Measurements from ENCODE around the gene CTPS1.

Gene CTPS1

DNA sequence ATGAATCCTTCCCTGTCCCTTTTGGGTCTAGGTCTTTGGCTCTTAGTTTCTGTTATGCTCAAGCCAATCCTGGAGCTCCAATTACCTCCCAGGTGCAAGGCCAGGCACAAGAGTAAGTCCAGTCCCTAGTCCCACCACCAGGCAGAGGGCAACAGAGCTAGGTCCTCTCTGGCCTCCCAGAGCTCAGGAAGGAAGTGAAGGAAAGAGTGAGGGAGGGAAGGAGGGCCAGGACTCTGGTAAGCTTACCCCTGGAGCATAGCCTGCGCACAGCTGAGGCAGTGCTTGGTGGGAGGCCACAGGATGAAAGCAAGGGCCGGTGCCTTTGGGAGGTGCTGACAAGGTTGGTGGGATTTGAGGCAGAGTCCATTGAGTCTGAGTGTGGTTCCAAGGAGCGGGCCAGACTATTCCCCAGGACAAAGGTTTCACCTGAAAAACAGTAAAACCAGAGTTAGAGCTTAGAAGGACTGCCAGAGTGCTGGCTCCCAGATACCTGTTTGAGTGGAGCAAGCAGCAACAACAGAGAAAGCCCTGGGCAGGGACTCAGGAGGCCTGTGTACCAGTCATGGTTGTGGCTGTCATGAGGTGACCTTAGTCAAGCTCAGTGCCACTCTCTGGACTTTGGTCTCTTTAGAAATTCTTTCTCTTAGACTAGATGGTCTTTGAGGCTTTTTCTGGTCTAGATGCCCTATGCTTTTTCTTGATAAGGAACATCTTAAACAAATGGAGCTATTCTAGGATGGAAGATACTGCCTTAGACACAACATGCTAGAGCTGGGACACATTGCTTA is 57.8 kb downstream of the CTPS1 start:
- H3K27me3 ChIP-seq (ENCODE audit: control insufficient read depth, insufficient read depth, low read length), result no peaks in the 10 kb centered on the region
- H3K4me3 ChIP-seq (ENCODE audit: low read depth, low read length), result no peak overlapping the region
- H3K9me3 ChIP-seq (ENCODE audit: control insufficient read depth, insufficient read depth, low read length), result no peaks in the 10 kb centered on the region
- H3K9ac ChIP-seq (ENCODE audit: low read depth, low read length), result no peak overlapping the region
- H3K4me1 ChIP-seq (ENCODE audit: control insufficient read depth, insufficient read depth, low read length), result peaks cover 2% of the 10 kb centered on the region
- H3K36me3 ChIP-seq (ENCODE audit: control insufficient read depth, insufficient read depth, low read length), result no peaks in the 10 kb centered on the region

DNA sequence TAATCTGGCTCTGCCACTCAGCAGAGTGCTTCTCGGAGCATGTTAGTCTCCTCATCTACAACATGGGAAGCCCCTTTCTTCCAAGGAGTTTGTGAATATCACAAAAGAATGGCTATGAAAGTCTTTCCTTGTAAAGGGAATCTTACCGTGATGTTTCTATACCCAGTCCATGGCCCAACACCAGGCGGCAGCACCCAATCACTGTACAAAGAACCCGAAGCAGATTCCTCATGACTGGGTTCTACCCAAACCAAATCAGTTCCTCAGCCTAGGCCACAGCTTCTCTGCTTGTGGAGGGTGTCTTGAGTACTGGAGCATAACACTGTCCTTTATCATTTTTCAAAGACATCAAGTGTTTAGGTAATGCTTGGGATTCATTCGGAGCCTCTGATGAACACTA is 58.6 kb downstream of the CTPS1 start:
- Histone ChIP-seq H3K4me3 (ENCODE audit: low read depth, low read length) (no peak overlapping the region), H3K27me3 (ENCODE audit: control insufficient read depth, insufficient read depth, low read length) (no peaks in the 10 kb centered on the region), H3K36me3 (ENCODE audit: control insufficient read depth, insufficient read depth, low read length) (no peaks in the 10 kb centered on the region), H3K4me1 (ENCODE audit: control insufficient read depth, insufficient read depth, low read length) (peaks cover 2% of the 10 kb centered on the region), H3K9ac (ENCODE audit: low read depth, low read length) (no peak overlapping the region), H3K9me3 (ENCODE audit: control insufficient read depth, insufficient read depth, low read length) (no peaks in the 10 kb centered on the region)

DNA sequence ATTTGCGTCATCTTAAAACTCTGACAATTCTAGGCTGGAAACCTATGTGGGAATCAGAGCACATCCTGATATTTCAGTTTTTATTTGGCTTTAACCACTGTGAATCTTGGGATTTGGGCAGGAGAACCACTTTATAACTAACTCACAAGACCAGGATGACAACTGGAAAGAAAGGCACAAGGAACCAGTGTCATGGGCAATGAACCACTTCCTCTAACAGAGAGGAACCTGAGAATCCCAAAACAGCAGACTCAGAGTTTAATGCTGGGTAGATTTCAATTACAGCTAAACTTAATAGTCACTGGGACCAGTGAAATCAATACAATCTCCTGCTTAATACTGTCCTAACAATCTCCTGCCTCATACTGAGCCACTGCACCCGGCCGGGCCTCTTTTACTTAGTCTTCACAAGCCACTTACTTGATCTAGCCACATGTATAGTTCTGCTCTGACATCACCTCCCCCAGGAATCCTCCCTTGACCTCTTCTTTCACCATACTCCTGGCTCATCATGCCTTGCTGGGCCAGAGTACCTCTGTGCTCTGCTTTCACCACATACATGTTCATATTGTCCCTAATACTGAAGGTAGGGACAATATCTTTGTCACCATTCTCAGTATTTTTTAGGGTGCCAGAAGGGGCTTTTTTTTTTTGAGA is 62.2 kb downstream of the CTPS1 start:
- no peaks in the 10 kb centered on the region for H3K27me3 ChIP-seq (ENCODE audit: control insufficient read depth, insufficient read depth, low read length)
- H3K9ac ChIP-seq (ENCODE audit: low read depth, low read length), result no peak overlapping the region
- H3K4me1 ChIP-seq (ENCODE audit: control insufficient read depth, insufficient read depth, low read length), result peaks cover 4% of the 10 kb centered on the region
- H3K36me3 ChIP-seq (ENCODE audit: control insufficient read depth, insufficient read depth, low read length), result no peaks in the 10 kb centered on the region
- no peaks in the 10 kb centered on the region for H3K9me3 ChIP-seq (ENCODE audit: control insufficient read depth, insufficient read depth, low read length)
- no peak overlapping the region for H3K4me3 ChIP-seq (ENCODE audit: low read depth, low read length)

DNA sequence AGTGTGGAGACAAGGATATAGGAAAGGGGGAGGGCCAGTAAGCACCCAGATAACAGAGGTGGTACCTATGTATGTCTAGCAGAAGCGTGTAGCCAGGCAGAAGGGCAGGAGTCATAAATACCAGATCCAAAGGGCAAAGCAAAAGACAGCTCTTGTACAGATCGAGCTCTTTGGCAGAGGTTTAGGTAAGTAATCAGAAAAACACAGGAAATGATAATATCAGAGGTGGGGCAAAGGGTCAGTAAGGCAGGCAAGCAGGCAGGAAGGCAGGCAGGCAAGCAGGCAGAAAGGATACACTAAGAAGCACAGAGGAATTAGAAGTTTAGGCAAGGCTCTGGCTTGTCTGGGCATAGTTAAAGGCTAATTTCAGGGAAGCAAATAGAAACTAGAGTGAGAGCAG is 64.7 kb downstream of the CTPS1 start:
- Histone ChIP-seq H3K27me3 (ENCODE audit: control insufficient read depth, insufficient read depth, low read length) (no peaks in the 10 kb centered on the region), H3K4me3 (ENCODE audit: low read depth, low read length) (no peak overlapping the region), H3K36me3 (ENCODE audit: control insufficient read depth, insufficient read depth, low read length) (no peaks in the 10 kb centered on the region), H3K9ac (ENCODE audit: low read depth, low read length) (no peak overlapping the region), H3K9me3 (ENCODE audit: control insufficient read depth, insufficient read depth, low read length) (no peaks in the 10 kb centered on the region), H3K4me1 (ENCODE audit: control insufficient read depth, insufficient read depth, low read length) (peaks cover 4% of the 10 kb centered on the region)

DNA sequence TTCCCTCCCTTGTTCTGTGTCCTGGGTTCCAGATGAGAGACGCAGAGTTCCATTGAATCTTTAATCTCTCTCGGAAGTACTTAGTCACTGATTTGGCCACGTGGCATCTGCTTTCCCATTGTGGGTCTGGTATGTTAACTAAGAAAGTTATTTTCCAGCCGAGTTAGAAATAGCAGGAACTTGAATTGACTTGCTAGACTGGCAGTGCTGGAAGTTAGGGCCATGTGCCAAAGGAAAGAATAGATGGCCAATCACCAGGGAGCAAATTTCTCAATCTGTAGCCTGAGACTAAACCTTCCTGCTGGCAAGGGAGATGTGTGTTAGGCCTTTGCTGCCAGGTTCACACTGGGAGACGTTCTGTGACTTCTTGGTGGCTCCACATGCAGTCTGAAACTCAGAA is 66.2 kb downstream of the CTPS1 start:
- Histone ChIP-seq H3K4me1 (ENCODE audit: control insufficient read depth, insufficient read depth, low read length) (peaks cover 4% of the 10 kb centered on the region), H3K27me3 (ENCODE audit: control insufficient read depth, insufficient read depth, low read length) (no peaks in the 10 kb centered on the region), H3K9me3 (ENCODE audit: control insufficient read depth, insufficient read depth, low read length) (no peaks in the 10 kb centered on the region), H3K9ac (ENCODE audit: low read depth, low read length) (no peak overlapping the region), H3K36me3 (ENCODE audit: control insufficient read depth, insufficient read depth, low read length) (no peaks in the 10 kb centered on the region), H3K4me3 (ENCODE audit: low read depth, low read length) (no peak overlapping the region)

DNA sequence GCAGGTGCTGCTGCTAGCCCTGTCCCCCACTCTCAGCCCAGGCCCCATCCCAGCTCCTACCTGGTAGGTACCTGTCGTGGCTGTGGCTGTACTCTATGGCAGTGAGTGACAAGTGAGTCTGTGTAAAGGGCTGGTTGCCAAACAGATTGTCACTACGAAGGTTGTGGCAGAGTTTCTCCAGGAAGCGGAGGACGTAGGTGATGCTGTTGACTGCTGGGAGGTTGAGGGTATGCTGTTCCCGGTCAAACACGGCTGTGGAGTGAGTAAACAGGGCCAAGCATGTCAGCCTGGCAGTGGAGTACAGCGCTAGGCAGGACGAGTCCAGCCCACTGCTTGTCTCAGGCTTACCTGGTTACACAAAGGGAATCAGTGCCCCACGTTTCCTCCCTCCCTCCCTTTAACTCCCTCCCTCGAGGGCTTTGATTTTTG is 66.9 kb downstream of the CTPS1 start:
- Histone ChIP-seq H3K4me3 (ENCODE audit: low read depth, low read length) (no peak overlapping the region), H3K9me3 (ENCODE audit: control insufficient read depth, insufficient read depth, low read length) (no peaks in the 10 kb centered on the region), H3K9ac (ENCODE audit: low read depth, low read length) (no peak overlapping the region), H3K4me1 (ENCODE audit: control insufficient read depth, insufficient read depth, low read length) (peaks cover 4% of the 10 kb centered on the region), H3K36me3 (ENCODE audit: control insufficient read depth, insufficient read depth, low read length) (no peaks in the 10 kb centered on the region), H3K27me3 (ENCODE audit: control insufficient read depth, insufficient read depth, low read length) (no peaks in the 10 kb centered on the region)

DNA sequence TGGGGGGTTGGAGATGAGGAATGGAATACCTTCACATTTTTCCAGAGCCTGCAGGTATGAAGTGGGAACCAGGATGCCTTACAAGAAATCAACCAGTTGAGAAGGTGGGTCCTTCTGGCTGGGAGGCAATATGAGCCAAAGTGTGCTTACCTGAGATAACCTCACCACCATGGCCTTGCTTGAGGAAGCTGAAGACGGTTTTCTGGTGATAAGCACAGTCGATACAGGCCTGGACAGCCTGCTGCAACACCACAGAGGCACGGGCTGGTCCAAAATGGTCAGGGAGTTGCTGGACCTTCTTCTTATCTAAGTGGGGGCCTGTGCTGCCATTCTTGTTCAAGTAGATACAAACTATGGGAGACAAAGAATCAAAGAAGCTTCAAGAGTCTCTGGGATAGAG is 69.0 kb downstream of the CTPS1 start:
- Histone ChIP-seq H3K4me1 (ENCODE audit: control insufficient read depth, insufficient read depth, low read length) (peaks cover 4% of the 10 kb centered on the region), H3K36me3 (ENCODE audit: control insufficient read depth, insufficient read depth, low read length) (no peaks in the 10 kb centered on the region), H3K9ac (ENCODE audit: low read depth, low read length) (no peak overlapping the region), H3K4me3 (ENCODE audit: low read depth, low read length) (no peak overlapping the region), H3K27me3 (ENCODE audit: control insufficient read depth, insufficient read depth, low read length) (no peaks in the 10 kb centered on the region), H3K9me3 (ENCODE audit: control insufficient read depth, insufficient read depth, low read length) (no peaks in the 10 kb centered on the region)

DNA sequence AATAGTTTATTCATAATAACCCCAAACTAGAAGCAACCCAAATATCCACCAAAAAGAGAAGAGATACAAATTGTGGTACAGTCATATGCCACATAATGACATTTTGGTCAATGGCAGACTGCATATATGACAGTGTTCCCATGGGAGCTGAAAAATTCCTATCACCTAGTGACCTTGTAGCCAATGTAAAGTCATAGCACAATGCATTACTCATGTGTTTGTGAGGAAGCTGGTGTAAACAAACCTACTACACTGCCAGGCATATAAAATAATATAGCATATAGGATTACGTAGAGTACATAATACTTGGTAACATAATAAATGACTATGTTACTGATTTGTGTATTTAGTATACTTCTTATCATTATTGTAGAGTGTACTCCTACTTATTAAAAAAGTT is 71.5 kb downstream of the CTPS1 start:
- Histone ChIP-seq H3K36me3 (ENCODE audit: control insufficient read depth, insufficient read depth, low read length) (no peaks in the 10 kb centered on the region), H3K9me3 (ENCODE audit: control insufficient read depth, insufficient read depth, low read length) (no peaks in the 10 kb centered on the region), H3K9ac (ENCODE audit: low read depth, low read length) (no peak overlapping the region), H3K4me1 (ENCODE audit: control insufficient read depth, insufficient read depth, low read length) (no peaks in the 10 kb centered on the region), H3K27me3 (ENCODE audit: control insufficient read depth, insufficient read depth, low read length) (no peaks in the 10 kb centered on the region), H3K4me3 (ENCODE audit: low read depth, low read length) (no peak overlapping the region)

DNA sequence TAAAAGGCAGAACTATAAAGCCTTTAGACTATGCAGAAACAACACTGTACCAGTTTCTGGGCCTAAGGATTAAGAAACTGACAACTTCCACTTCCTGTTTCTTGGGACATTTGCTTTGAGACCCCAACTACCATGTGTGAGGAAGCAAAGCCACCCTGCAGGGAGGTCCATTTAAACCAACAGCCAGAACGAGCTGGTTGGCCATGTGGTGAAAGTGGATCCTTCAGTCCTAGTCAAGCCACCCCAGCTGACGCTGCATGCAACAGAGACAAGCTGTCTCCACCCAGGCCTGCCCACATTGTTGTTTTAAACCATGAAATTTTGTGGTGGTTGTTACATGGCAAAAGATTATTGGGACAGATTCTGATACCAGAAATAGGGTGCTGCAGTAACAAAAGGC is 73.8 kb downstream of the CTPS1 start:
- Histone ChIP-seq H3K27me3 (ENCODE audit: control insufficient read depth, insufficient read depth, low read length) (no peaks in the 10 kb centered on the region), H3K4me3 (ENCODE audit: low read depth, low read length) (no peak overlapping the region), H3K36me3 (ENCODE audit: control insufficient read depth, insufficient read depth, low read length) (no peaks in the 10 kb centered on the region), H3K4me1 (ENCODE audit: control insufficient read depth, insufficient read depth, low read length) (peaks cover 2% of the 10 kb centered on the region), H3K9ac (ENCODE audit: low read depth, low read length) (no peak overlapping the region), H3K9me3 (ENCODE audit: control insufficient read depth, insufficient read depth, low read length) (no peaks in the 10 kb centered on the region)

DNA sequence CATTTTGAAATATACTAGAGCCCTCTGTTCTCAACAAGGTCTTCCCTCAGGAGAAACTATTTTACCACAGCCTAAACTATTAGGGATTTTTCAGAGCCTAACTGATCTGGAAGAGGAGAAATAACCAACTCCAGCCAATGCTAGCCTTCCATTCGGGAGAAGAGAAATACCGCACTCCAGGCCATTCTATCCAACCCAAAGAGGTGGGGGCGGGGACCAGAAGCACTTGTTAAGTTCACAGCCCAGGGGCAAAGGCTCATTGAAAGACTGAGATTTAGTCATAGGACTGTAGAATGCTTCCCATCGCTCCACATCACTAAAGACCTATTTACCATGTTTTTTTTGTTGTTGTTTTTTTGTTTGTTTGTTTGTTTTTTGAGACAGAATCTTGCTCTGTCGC is 77.4 kb downstream of the CTPS1 start:
- Histone ChIP-seq H3K4me1 (ENCODE audit: control insufficient read depth, insufficient read depth, low read length) (peaks cover 2% of the 10 kb centered on the region), H3K9ac (ENCODE audit: low read depth, low read length) (no peak overlapping the region), H3K27me3 (ENCODE audit: control insufficient read depth, insufficient read depth, low read length) (no peaks in the 10 kb centered on the region), H3K4me3 (ENCODE audit: low read depth, low read length) (no peak overlapping the region), H3K9me3 (ENCODE audit: control insufficient read depth, insufficient read depth, low read length) (no peaks in the 10 kb centered on the region), H3K36me3 (ENCODE audit: control insufficient read depth, insufficient read depth, low read length) (no peaks in the 10 kb centered on the region)

Measured in iPS-15b (cell line).